HG02763 (cell line): ENCODE measurements around the gene HSPG2.
"Not testable (repeated sequence)": the region's sequence is repeated elsewhere in the genome, so short reads cannot be mapped to it uniquely, and the experiment has no call there.

Experiments
- ATAC-seq: cut with Tn5 transposase; IDR thresholded peaks from one replicate; pipeline ENCODE4 v1.9.1; 2021; ENCODE audit warnings: mild to moderate bottlenecking, moderate library complexity; ENCODE audit not compliant: unreplicated experiment

Gene HSPG2

GRCh38 chr1:21914880-21915640 is 22.1 kb downstream of the HSPG2 start:
- no peak for ATAC-seq

- no peak for ATAC-seq
Measured at GRCh38 chr1:21914450-21914849, 22.7 kb downstream of the HSPG2 start.

- no peak for ATAC-seq
Measured at GRCh38 chr1:21913763-21914162, 23.3 kb downstream of the HSPG2 start.

- no peak for ATAC-seq
Measured at GRCh38 chr1:21913258-21913657, 23.9 kb downstream of the HSPG2 start.

GRCh38 chr1:21912038-21912758 is 24.9 kb downstream of the HSPG2 start:
- ATAC-seq, result no peak

GRCh38 chr1:21911205-21912001 is 25.7 kb downstream of the HSPG2 start:
- no peak for ATAC-seq

- no peak for ATAC-seq
Measured at GRCh38 chr1:21910558-21911204, 26.4 kb downstream of the HSPG2 start.

- ATAC-seq, result no peak
Measured at GRCh38 chr1:21909787-21910503, 27.2 kb downstream of the HSPG2 start.

- ATAC-seq, result no peak
Measured at GRCh38 chr1:21909286-21909759, 27.8 kb downstream of the HSPG2 start.

- ATAC-seq, result not testable (repeated sequence)
Measured at GRCh38 chr1:21907737-21908534, 29.2 kb downstream of the HSPG2 start.

- no peak for ATAC-seq
Measured at GRCh38 chr1:21907079-21907418, 30.1 kb downstream of the HSPG2 start.

GRCh38 chr1:21906173-21907078 is 30.7 kb downstream of the HSPG2 start:
- no peak for ATAC-seq

GRCh38 chr1:21904704-21905520 is 32.2 kb downstream of the HSPG2 start:
- ATAC-seq, result no peak

- no peak for ATAC-seq
Measured at GRCh38 chr1:21904454-21904703, 32.7 kb downstream of the HSPG2 start.

- ATAC-seq, result no peak
Measured at GRCh38 chr1:21903638-21904453, 33.3 kb downstream of the HSPG2 start.

GRCh38 chr1:21902026-21903012 is 34.8 kb downstream of the HSPG2 start:
- no peak for ATAC-seq
